Embryonic facial prominence (tissue), 1 donor: ENCODE measurements around the gene ANKRD27.
"Not testable (repeated sequence)": the region's sequence is repeated elsewhere in the genome, so short reads cannot be mapped to it uniquely, and the experiment has no call there.

Source experiments
- DNase-seq: peaks from one replicate; pipeline ENCODE4 v3.0.0-alpha.2; 2016; ENCODE audit errors: extremely low spot score

Gene ANKRD27

GRCh38 chr19:32674931-32675719, at the start of gene ANKRD27:
Gene ANKRD27 (minus strand): TSS chr19:32675180. CDS start chr19:32659015, 16,165 bp downstream.
- peak; percentile 96 for DNase-seq

GRCh38 chr19:32720936-32721250, 45.9 kb upstream of the ANKRD27 start:
- no peak for DNase-seq

- DNase-seq, result no peak
Measured at GRCh38 chr19:32720216-32720935, 45.4 kb upstream of the ANKRD27 start.

- no peak for DNase-seq
Measured at GRCh38 chr19:32719611-32720059, 44.7 kb upstream of the ANKRD27 start, which contains the start of gene TDRD12. Gene TDRD12 (plus strand): TSS chr19:32719767. CDS start chr19:32720073, 306 bp downstream.

GRCh38 chr19:32718286-32718685, 43.3 kb upstream of the ANKRD27 start:
- no peak for DNase-seq

GRCh38 chr19:32717496-32717895, 42.5 kb upstream of the ANKRD27 start:
- no peak for DNase-seq

- DNase-seq, result not testable (repeated sequence)
Measured at GRCh38 chr19:32716203-32716602, 41.2 kb upstream of the ANKRD27 start.

- DNase-seq, result no peak
Measured at GRCh38 chr19:32711747-32712146, 36.8 kb upstream of the ANKRD27 start.

GRCh38 chr19:32709032-32709431, 34.1 kb upstream of the ANKRD27 start:
- no peak for DNase-seq

GRCh38 chr19:32708457-32708856, 33.5 kb upstream of the ANKRD27 start:
- no peak for DNase-seq

- not testable (repeated sequence) for DNase-seq
Measured at GRCh38 chr19:32704006-32704405, 29.0 kb upstream of the ANKRD27 start.

GRCh38 chr19:32702010-32702409, 27.0 kb upstream of the ANKRD27 start:
- DNase-seq, result no peak

- DNase-seq, result not testable (repeated sequence)
Measured at GRCh38 chr19:32700129-32700528, 25.1 kb upstream of the ANKRD27 start.

- not testable (repeated sequence) for DNase-seq
Measured at GRCh38 chr19:32696771-32697170, 21.8 kb upstream of the ANKRD27 start.

GRCh38 chr19:32695506-32695905, 20.5 kb upstream of the ANKRD27 start:
- DNase-seq, result not testable (repeated sequence)

GRCh38 chr19:32694851-32695250, 19.9 kb upstream of the ANKRD27 start:
- DNase-seq, result not testable (repeated sequence)

GRCh38 chr19:32694316-32694715, 19.3 kb upstream of the ANKRD27 start:
- DNase-seq, result not testable (repeated sequence)

- not testable (repeated sequence) for DNase-seq
Measured at GRCh38 chr19:32693151-32694108, 18.4 kb upstream of the ANKRD27 start.

GRCh38 chr19:32692727-32693061, 17.7 kb upstream of the ANKRD27 start:
- DNase-seq, result no peak

- no peak for DNase-seq
Measured at GRCh38 chr19:32691952-32692726, 17.2 kb upstream of the ANKRD27 start.
